ENCODE measurements around the gene PDIA5. TPM values are rescaled to one million over a fixed set of nuclear protein-coding genes. Genes with fewer than 3 reads are reported as not detected.

PDIA5 gene
- total RNA-seq, 1 experiment from 2014 or later, result 50.8 TPM

DNA sequence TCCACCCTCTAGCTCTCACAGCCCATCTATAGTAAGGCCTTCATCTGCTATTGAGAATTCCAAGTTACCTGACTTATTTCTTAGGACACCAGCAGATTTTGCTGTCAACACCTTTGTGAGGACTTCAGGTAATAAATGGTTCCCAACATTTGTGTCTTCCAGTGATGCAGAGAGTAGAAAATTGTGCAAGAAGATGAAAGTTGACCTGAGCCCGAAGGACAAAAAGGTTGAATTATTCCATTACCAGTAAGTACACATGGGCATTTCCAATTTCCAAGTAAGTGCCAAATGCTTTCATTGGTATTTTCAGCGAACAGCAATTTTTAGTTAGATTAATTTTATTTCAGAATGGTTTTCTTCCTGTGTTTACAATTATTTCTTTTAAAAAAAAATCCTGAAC lies 35.4 kb downstream of the PDIA5 start:
- BruUV-seq (replicated peaks), result no TSS peak
- ChIA-PET RAD21 (ENCODE audit: low non-redundant PET in 1 of 2, low total read pairs in 2 of 2, uncharacterized antibody in 2 of 2, unreplicated experiment in 2 of 2) (no interaction called here), POLR2A (no interaction called here), CTCF (no interaction called here)
- Histone ChIP-seq H3K9me3 (ENCODE audit: control insufficient read depth in 1 of 2, insufficient read depth in 1 of 2, low read depth in 1 of 2, low read length in 2 of 2) (no peaks in the 10 kb centered on the region), H3K4me3 (replicated peaks in 1 of 2; ENCODE audit: low read depth in 1 of 2, low read length in 2 of 2) (no peak overlapping the region), H3K4me2 (ENCODE audit: low read length) (no peak overlapping the region), H3K36me3 (ENCODE audit: control insufficient read depth in 1 of 2, insufficient read depth in 2 of 2, low read length in 2 of 2) (peaks cover 32 to 70% of the 10 kb centered on the region in 2 experiments), H3K79me2 (ENCODE audit: insufficient read depth, low read length) (peaks cover 25% of the 10 kb centered on the region; the same call in 1 of the 2 replicates), H4K20me1 (ENCODE audit: insufficient read depth) (no peaks in the 10 kb centered on the region), H3K9me2 (ENCODE audit: insufficient read depth) (no peaks in the 10 kb centered on the region), H3K27me3 (ENCODE audit: insufficient read depth, low read length) (no peaks in the 10 kb centered on the region), H3K4me1 (ENCODE audit: control insufficient read depth in 1 of 2, insufficient read depth in 2 of 2, low read length in 2 of 2) (peaks cover 0 to 22% of the 10 kb centered on the region in 2 experiments; a peak in 2 of 4 replicates), H2AFZ (ENCODE audit: low read depth, low read length, poor library complexity, severe bottlenecking) (no peak overlapping the region), H3K9ac (ENCODE audit: low read length) (no peak overlapping the region), H3K27ac (ENCODE audit: low read depth, low read length) (no peak overlapping the region)
- DNase-seq (ENCODE audit: low read depth, low spot score), result no peak
- TF ChIP-seq, protein P1, sequence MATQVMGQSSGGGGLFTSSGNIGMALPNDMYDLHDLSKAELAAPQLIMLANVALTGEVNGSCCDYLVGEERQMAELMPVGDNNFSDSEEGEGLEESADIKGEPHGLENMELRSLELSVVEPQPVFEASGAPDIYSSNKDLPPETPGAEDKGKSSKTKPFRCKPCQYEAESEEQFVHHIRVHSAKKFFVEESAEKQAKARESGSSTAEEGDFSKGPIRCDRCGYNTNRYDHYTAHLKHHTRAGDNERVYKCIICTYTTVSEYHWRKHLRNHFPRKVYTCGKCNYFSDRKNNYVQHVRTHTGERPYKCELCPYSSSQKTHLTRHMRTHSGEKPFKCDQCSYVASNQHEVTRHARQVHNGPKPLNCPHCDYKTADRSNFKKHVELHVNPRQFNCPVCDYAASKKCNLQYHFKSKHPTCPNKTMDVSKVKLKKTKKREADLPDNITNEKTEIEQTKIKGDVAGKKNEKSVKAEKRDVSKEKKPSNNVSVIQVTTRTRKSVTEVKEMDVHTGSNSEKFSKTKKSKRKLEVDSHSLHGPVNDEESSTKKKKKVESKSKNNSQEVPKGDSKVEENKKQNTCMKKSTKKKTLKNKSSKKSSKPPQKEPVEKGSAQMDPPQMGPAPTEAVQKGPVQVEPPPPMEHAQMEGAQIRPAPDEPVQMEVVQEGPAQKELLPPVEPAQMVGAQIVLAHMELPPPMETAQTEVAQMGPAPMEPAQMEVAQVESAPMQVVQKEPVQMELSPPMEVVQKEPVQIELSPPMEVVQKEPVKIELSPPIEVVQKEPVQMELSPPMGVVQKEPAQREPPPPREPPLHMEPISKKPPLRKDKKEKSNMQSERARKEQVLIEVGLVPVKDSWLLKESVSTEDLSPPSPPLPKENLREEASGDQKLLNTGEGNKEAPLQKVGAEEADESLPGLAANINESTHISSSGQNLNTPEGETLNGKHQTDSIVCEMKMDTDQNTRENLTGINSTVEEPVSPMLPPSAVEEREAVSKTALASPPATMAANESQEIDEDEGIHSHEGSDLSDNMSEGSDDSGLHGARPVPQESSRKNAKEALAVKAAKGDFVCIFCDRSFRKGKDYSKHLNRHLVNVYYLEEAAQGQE (IDR thresholded peaks at IDR 0.05; ENCODE audit: low read depth), result no peak
- TF ChIP-seq ZFX (IDR thresholded peaks at IDR 0.05) (no peak), YY1 (IDR thresholded peaks at IDR 0.05; ENCODE audit: extremely low read depth, insufficient replicate concordance, low read depth, low read length) (no peak), JUND (IDR thresholded peaks at IDR 0.05) (no peak), SP1 (IDR thresholded peaks at IDR 0.05; ENCODE audit: low read depth) (no peak), TCF7L2 (IDR thresholded peaks at IDR 0.05; ENCODE audit: borderline replicate concordance, extremely low read depth, insufficient read depth, insufficient read length) (no peak), CTCF (IDR thresholded peaks at IDR 0.05 in 2 of 3, conservative IDR thresholded peaks at IDR 0.05 in 1 of 3; ENCODE audit: borderline replicate concordance in 1 of 3, insufficient read depth in 1 of 3, low read depth in 2 of 3, low read length in 2 of 3) (no peak), CBX3 (IDR thresholded peaks at IDR 0.05; ENCODE audit: low read depth) (no peak), EZH2phosphoT487 (IDR thresholded peaks at IDR 0.05; ENCODE audit: borderline replicate concordance) (no peak), ELF1 (IDR thresholded peaks at IDR 0.05; ENCODE audit: borderline replicate concordance, low read depth) (no peak), EGR1 (IDR thresholded peaks at IDR 0.05; ENCODE audit: low read depth) (no peak), SRF (IDR thresholded peaks at IDR 0.05; ENCODE audit: low read depth) (no peak), ZBTB33 (IDR thresholded peaks at IDR 0.05; ENCODE audit: extremely low read depth, insufficient replicate concordance, low read length) (no peak), SIN3A (IDR thresholded peaks at IDR 0.05; ENCODE audit: low read depth) (no peak)
- intact Hi-C loops (cut with micrococcal nuclease), result no loop called here
- ATAC-seq, result no peak

Data from HCT116 (cell line).